HG03175 (cell line): Measurements from ENCODE around the gene C20orf173.

ENCODE experiments used
- ATAC-seq: cut with Tn5 transposase; IDR thresholded peaks from one replicate; pipeline ENCODE4 v1.9.1; 2021; ENCODE audit warnings: mild to moderate bottlenecking, moderate library complexity; ENCODE audit not compliant: unreplicated experiment

The C20orf173 gene

DNA sequence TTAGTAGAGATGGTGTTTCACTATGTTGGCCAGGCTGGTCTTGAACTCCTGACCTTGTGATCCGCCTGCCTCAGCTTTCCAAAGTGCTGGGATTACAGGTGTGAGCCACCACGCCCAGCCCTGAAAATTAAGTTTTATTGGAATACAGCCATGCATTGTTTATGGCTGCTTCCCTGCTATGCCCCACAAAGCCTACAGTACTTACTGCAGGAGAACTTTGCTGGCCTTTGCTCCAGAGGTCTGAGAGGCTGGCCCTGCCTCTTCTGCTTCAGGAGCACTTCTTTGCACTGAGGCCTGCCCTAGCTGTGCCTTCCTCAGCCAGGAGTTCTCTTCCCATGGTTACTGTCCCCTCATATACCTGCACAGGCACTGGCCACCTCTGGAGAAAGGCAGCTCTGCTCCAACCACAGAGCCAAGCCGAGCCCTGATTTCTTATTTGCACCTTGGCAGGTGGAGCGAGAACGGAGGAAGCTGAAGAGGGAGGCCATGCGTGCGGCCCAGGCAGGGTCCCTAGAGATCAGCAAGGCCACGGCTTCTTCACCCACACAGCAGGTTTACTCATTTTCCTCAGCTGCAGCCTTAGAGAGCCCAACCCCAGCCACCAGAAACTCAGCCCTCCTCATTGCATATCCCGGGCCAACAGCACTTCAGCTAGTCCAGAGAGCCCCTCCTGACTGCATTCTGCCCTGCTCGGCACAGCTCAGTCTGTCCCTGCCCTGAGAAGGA, 20.8 kb downstream of the C20orf173 start:
- no peak for ATAC-seq

DNA sequence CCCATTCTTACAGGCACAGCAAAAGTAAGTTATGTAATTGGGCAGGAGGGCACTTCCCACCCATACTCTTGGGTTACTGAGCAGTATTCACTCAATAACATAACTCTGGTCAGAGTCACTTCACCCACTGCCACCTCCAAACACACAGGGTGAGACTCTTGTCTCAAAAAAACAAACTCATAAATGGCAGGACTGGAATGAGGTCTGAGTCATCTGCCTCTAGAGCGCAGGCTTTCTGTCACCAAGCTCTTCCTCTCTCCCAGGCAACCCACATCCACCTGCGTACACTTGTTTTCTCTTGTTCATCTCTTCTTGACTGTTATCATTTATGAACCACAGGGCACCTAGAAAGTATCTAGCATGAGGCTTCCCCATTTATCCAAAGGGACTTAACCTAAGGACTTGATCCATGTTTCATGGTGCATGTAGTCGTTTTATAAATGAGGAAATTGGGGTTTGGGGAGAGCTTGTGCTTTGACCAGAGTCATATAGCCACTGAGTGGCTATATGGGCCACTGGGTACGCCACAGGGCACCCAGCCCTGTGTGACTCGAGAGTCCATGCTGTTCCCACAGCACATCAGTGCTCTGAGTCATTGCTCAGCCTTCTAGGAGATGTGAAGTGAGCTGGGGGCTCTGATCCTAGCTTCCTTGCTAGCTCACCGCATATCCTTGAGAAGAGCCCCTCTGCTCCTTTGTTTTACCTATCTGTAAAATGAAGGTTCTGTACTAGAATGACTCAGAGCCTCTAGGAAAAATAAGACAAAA, 22.4 kb downstream of the C20orf173 start:
- ATAC-seq = no peak

DNA sequence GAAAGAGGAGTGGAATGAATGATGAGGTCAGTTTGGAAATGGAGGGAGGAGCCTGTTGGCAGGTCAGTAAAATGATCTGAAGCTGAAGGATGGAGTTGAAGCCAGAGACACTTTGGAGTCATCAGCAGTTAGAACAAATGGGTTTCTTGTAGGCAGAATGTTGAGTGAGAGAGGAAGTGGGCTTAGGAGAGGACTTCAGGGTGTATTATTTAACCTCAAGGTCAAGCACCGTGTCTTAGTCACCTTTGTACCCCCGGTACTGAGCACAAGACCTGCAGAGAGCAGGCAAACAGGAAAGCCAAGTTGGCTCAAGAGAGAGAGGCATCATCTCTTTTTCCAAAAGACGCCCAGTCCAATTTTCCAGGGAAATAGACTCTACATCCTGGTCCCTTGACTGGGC, 23.3 kb downstream of the C20orf173 start:
- no peak for ATAC-seq

DNA sequence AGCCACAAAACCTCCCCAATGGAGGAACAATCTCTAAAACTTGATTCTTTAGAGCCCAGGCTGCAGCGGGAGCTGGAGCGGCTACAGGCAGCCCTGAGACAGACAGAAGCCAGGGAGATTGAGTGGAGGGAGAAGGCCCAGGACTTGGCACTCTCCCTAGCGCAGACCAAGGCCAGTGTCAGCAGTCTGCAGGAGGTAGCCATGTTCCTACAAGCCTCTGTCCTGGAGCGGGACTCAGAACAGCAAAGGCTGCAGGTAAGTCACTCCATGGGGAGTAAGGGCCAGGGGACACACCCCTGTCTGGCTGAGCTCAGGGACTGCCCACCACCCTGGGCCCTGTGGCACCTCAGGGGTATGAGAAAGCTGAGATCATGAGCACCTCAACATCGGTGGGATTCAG, 24.7 kb downstream of the C20orf173 start:
- ATAC-seq = no peak

DNA sequence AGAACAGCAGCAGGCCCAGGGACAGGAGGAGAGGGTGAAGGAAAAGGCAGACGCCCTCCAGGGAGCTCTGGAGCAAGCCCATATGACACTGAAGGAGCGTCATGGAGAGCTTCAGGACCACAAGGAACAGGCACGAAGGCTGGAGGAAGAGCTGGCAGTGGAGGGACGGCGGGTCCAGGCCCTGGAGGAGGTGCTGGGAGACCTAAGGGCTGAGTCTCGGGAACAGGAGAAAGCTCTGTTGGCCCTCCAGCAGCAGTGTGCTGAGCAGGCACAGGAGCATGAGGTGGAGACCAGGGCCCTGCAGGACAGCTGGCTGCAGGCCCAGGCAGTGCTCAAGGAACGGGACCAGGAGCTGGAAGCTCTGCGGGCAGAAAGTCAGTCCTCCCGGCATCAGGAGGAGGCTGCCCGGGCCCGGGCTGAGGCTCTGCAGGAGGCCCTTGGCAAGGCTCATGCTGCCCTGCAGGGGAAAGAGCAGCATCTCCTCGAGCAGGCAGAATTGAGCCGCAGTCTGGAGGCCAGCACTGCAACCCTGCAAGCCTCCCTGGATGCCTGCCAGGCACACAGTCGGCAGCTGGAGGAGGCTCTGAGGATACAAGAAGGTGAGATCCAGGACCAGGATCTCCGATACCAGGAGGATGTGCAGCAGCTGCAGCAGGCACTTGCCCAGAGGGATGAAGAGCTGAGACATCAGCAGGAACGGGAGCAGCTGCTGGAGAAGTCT, 25.5 kb downstream of the C20orf173 start:
- ATAC-seq = no peak

DNA sequence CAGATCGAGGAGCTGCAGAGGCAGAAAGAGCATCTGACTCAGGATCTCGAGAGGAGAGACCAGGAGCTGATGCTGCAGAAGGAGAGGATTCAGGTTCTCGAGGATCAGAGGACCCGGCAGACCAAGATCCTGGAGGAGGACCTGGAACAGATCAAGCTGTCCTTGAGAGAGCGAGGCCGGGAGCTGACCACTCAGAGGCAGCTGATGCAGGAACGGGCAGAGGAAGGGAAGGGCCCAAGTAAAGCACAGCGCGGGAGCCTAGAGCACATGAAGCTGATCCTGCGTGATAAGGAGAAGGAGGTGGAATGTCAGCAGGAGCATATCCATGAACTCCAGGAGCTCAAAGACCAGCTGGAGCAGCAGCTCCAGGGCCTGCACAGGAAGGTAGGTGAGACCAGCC, 26.2 kb downstream of the C20orf173 start:
- ATAC-seq = no peak

DNA sequence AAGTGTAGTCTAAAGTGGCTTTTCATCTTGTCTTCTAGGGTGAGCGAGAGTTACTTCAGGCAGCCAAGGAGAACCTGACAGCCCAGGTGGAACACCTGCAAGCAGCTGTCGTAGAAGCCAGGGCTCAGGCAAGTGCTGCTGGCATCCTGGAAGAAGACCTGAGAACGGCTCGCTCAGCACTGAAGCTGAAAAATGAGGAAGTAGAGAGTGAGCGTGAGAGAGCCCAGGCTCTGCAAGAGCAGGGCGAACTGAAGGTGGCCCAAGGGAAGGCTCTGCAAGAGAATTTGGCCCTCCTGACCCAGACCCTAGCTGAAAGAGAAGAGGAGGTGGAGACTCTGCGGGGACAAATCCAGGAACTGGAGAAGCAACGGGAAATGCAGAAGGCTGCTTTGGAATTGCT, 27.1 kb downstream of the C20orf173 start:
- ATAC-seq = peak; percentile 76

DNA sequence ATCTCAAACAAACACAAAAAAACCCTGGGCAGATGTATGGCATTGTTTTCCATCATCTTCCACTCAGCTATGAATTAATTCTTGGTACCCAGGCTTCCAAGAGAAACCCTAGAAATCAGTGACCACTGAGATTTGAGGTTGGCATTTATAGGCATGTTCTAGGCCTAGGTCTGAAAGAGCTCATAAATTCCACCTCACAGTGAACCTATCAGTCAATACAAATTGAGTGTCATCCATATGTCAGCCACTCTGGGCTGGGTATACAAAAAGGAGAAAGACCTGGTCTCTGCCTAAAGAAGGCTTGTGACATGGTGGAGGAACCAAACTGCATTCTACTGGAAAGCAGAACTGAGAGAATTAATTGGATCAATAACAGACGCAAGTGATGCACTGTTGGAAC, 30.2 kb downstream of the C20orf173 start:
- no peak for ATAC-seq

DNA sequence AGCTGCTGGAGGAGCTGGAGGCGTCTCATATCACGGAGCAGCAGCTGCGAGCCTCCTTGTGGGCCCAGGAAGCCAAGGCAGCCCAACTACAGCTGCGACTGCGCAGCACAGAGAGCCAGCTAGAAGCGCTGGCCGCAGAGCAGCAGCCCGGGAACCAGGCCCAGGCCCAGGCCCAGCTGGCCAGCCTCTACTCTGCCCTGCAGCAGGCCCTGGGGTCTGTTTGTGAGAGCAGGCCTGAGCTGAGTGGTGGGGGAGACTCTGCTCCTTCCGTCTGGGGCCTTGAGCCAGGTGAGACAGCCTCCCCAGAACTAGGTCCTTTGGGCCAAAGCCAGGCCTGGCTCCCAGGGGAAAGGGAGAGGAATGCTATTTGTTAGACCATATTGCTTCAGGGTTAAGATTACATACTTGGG, 31.7 kb downstream of the C20orf173 start:
- no peak for ATAC-seq

DNA sequence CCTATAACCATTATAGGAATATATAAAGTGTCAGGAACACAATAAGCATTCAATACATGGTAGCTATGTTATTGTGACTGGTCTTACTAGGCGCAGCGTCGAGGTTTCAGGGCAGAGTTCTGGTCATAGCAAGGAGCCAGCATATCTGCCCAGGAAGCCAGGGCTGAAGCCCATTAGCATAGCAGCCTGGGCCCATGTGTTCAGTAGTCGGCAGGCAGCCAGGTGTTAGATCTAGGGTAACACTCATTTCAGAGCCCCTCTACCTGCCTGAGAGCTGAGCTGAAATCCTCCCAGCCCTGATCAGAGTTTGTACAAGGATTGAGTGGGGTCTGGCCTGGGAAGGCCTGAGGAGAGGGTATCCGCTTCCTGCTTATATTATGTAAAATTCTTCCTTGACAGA, 32.1 kb downstream of the C20orf173 start:
- ATAC-seq = no peak

DNA sequence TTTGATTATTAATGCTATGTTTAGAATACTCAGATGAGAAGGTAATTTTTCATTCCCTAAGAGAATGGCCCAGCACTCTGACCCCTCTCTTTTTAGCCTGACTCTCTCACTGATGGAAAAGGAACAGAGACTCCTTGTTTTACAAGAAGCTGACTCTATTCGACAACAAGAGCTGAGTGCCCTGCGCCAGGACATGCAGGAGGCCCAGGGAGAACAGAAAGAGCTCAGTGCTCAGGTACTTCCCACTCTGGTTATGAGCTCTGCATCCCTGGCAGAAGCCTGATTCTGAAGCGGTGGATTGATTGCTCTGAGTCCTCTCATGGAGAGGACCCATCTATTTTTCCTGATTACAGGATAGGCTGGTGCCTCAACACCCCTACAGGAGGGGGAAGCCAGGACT, 33.0 kb downstream of the C20orf173 start:
- no peak for ATAC-seq

DNA sequence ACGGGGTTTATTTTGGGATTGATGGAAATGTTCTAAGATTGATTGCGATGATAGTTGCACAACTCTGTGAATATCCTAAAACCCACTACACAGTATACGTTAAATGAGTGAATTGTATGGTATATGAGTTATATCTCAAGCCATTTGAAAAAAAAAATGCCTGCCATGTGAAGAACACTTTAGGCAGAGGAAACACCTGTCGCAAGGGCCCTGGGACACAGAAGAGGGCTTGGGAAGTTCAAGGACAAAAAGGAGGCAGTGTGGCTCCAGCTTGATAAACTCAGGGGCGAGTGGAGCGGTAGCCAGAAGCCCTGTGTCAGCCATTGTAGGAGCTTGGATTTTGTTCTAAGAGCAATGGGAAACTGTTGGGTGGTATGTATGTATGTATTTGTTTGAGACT, 37.1 kb downstream of the C20orf173 start:
- no peak for ATAC-seq

DNA sequence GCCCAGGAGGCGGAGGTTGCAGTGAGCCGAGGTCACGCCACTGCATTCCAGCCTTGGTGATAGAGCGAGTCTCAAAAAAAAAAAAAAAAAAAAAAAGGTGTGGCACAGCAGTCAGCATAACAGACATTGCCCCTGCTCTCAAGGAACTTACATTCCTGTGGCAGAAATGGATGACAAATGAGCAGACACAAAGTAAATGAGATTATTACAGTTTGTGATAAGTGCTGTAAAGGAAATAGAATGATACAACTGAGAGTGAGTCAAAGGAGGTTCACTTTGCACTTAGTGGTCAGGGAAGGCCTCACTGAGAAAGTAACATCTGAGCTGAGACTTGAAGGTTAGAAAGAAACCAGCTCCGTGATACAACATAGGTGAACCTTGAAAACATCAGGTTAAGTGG, 37.6 kb downstream of the C20orf173 start:
- ATAC-seq = no peak

DNA sequence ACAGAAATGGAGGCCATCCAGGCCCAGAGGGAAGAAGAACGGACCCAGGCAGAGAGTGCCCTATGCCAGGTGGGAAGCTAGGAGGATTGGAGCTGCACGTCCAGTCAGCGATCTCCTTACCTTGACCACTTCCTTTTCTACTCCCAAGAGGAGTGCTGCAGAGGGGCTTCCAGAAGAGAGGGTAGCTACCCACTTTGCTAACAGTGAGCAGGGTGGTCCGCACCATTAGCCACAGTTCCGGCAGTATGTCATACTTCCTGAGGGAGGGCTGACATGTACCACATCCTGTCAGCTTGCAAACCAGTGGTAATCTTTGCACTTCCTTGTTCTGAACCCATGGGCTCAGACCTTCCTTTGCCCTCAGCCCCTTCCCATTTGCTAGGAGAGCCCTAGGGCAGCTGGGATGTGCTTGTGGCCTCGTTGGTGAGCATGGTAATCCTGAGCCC, 38.7 kb downstream of the C20orf173 start:
- ATAC-seq = peak; percentile 97

DNA sequence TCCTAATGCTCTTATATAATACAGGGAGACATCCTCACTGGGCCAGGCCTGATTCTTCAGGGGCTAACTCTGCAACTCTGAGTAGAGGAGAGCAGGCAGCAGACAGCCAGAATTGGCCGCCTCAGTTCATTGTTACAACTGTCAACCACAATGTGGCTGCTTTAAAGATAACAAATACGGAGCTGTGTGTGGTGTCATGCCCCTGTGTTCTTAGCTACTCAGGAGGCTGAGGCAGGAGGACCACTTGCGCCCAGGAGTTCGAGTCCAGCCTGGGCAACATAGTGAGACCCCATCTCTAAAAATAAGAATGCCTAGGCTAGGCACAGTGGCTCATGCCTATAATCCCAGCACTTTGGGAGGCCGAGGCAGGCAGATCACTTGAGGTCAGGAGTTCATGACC, 39.7 kb downstream of the C20orf173 start:
- ATAC-seq = no peak

DNA sequence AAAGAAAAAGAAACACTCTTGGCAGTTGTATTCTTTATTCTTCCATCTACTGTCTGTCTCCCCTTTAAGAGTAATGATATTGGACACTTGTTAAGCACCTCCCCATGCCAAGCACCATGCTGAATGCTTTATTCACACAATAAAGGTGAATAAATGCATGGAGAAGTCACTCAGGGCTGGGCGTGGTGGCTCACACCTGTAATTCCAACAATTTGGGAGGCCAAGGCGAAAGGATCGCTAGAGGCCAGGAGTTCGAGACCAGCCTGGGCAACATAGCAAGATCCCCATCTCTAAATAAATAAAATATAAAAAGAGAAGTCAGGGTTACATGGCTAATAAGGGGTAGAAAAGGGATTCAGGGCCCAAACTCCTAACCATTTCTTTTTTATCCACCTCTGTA, 42.0 kb downstream of the C20orf173 start:
- ATAC-seq = no peak

DNA sequence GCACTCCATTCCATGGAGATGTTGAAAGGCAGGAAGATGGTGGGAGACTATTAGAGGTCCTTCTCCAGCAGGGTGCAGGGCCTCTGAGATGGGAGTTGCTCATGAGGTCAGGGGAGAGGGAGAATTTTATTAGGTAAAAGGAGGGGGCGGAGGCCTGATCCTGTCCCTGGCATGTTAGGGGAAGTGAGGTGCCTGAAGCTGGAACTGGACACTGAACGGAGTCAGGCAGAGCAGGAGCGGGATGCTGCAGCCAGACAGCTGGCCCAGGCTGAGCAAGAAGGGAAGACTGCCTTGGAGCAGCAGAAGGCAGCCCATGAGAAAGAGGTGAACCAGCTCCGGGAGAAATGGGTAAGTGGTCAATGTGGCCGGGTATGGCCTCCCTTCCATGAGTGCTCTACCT, 49.7 kb downstream of the C20orf173 start:
- no peak for ATAC-seq

DNA sequence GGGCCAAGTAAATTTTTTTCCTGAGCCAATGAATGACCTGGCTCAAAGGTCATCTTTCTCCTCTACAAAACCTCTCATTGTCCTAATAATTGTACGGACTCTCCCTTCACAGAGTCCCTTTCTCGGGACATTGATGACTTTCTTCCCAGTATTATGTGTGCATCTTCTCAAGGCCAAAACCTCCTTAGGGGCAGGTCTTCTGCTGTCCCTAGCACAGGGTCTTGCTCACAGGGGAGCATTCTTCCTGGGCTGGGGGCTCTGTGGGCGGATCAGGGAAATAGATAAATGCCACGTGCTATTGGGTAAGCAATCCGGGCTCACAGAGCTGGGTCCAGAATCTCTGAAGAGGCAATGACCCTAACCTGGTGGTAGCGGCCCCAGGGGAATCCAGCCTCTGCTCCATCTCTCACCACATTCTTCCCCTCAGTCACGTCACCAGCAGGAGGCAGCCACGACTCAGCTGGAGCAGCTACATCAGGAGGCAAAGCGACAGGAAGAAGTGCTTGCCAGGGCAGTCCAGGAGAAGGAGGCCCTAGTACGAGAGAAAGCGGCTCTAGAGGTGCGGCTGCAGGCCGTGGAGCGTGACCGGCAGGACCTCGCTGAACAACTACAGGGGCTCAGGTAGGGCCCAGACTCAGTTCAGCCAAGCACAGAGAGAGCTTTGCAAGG, 50.5 kb downstream of the C20orf173 start:
- no peak for ATAC-seq
